IMR-90 (cell line): ENCODE results near the gene BBS7. TPM values are rescaled to one million over a fixed set of nuclear protein-coding genes. Genes with fewer than 3 reads are reported as not detected.

Experiments
- ATAC-seq: fragments of 200-7000 bp; cut with Tn5 transposase; 2 replicates; pipeline ENCODE4 v1.9.1; 2020; ENCODE audit warnings: low read depth, mild to moderate bottlenecking, moderate library complexity
- BruUV-seq: library from RNA; stranded (reverse); fragments of 400-500 nt; replicated peaks from 2 replicates; lab custom pipeline; 2021; lab: Mats Ljungman, UMichigan
- CTCF ChIA-PET: fragments of 300-600 bp; formaldehyde crosslinking; extraction: SDS; loops from one replicate; lab custom pipeline; 2021; ENCODE audit warnings: antibody characterized with exemption; lab: Yijun Ruan, JAX
- POLR2A ChIA-PET: fragments of 300-600 bp; sonication (Branson Sonifier 250); formaldehyde crosslinking; loops from one replicate; lab custom pipeline; 2022; ENCODE audit warnings: antibody characterized with exemption; ENCODE audit not compliant: unreplicated experiment; lab: Charles Lee
- DNase-seq: peaks from one replicate; pipeline ENCODE4 v3.0.0; 2013
- H2AFZ ChIP-seq: replicated peaks from 2 replicates; pipeline ENCODE3; 2013; ENCODE audit warnings: low read length, mild to moderate bottlenecking; ENCODE audit not compliant: poor library complexity
- H2AK5ac ChIP-seq: 2 replicates; pipeline ENCODE4 v1.6.1; 2013; ENCODE audit warnings: low read depth, low read length, inconsistent platforms
- H2AK9ac ChIP-seq: replicated peaks from 2 replicates; pipeline ENCODE3; 2013; ENCODE audit warnings: mild to moderate bottlenecking, low read depth, low read length, moderate library complexity; ENCODE audit not compliant: poor library complexity
- H2BK120ac ChIP-seq: 2 replicates; pipeline ENCODE4 v1.6.1; 2013; ENCODE audit warnings: low read depth, low read length, inconsistent platforms
- H2BK15ac ChIP-seq: 3 replicates; pipeline ENCODE4 v1.6.1; 2013; ENCODE audit warnings: low read depth, low read length, inconsistent platforms
- H2BK20ac ChIP-seq: 2 replicates; pipeline ENCODE4 v1.6.1; 2013; ENCODE audit warnings: low read depth, mild to moderate bottlenecking, inconsistent platforms, low read length, moderate library complexity
- H2BK5ac ChIP-seq: 2 replicates; pipeline ENCODE4 v1.6.1; 2013; ENCODE audit warnings: mild to moderate bottlenecking, low read depth, low read length, inconsistent platforms; ENCODE audit not compliant: poor library complexity, severe bottlenecking
- H3K14ac ChIP-seq: replicated peaks from 2 replicates; pipeline ENCODE4 v1.6.1; 2013; ENCODE audit warnings: low read depth, low read length, inconsistent platforms
- H3K18ac ChIP-seq: 2 replicates; pipeline ENCODE4 v1.6.1; 2013; ENCODE audit warnings: low read depth, low read length, control low read depth
- H3K23ac ChIP-seq: 2 replicates; pipeline ENCODE4 v1.6.1; 2013; ENCODE audit warnings: low read depth, low read length, inconsistent platforms
- H3K27ac ChIP-seq: 2 replicates; pipeline ENCODE4 v1.5.1; 2013; ENCODE audit warnings: mild to moderate bottlenecking, control low read depth, low read length; ENCODE audit not compliant: insufficient read depth
- H3K27me3 ChIP-seq: 2 replicates; pipeline ENCODE4 v1.6.1; 2013; ENCODE audit warnings: low read length; ENCODE audit not compliant: control insufficient read depth, insufficient read depth
- H3K36me3 ChIP-seq: 2 replicates; pipeline ENCODE4 v1.6.1; 2013; ENCODE audit warnings: low read length, mixed read lengths; ENCODE audit not compliant: control insufficient read depth, insufficient read depth
- H3K4ac ChIP-seq: 2 replicates; pipeline ENCODE4 v1.6.1; 2013; ENCODE audit warnings: low read depth, low read length, inconsistent platforms
- H3K4me1 ChIP-seq: 2 replicates; pipeline ENCODE4 v1.6.1; 2013; ENCODE audit warnings: low read length, mixed read lengths; ENCODE audit not compliant: control insufficient read depth, insufficient read depth
- H3K4me2 ChIP-seq: 2 replicates; pipeline ENCODE4 v1.6.1; 2013; ENCODE audit warnings: low read depth, mild to moderate bottlenecking, control low read depth, low read length, moderate library complexity
- H3K4me3 ChIP-seq: 2 replicates; pipeline ENCODE4 v1.5.1; 2013; ENCODE audit warnings: low read depth, mild to moderate bottlenecking, control low read depth, low read length, moderate library complexity; ENCODE audit not compliant: insufficient read depth
- H3K56ac ChIP-seq: 2 replicates; pipeline ENCODE4 v1.6.1; 2013; ENCODE audit warnings: low read length, inconsistent platforms; ENCODE audit not compliant: insufficient read depth; ENCODE audit errors: extremely low read depth
- H3K79me1 ChIP-seq, 2 experiments: 2 replicates each; pipeline ENCODE4 v1.6.1; 2013; ENCODE audit warnings: low read length in 2 of 2, inconsistent platforms in 1 of 2, low read depth in 1 of 2
- H3K9ac ChIP-seq: 2 replicates; pipeline ENCODE4 v1.6.1; 2013; ENCODE audit warnings: low read depth, low read length, control low read depth
- H3K9me1 ChIP-seq: 2 replicates; pipeline ENCODE4 v1.6.1; 2013; ENCODE audit warnings: low read length, inconsistent platforms; ENCODE audit not compliant: insufficient read depth
- H3K9me3 ChIP-seq: 2 replicates; pipeline ENCODE4 v1.6.1; 2013; ENCODE audit warnings: low read length; ENCODE audit not compliant: control insufficient read depth, insufficient read depth
- H4K20me1 ChIP-seq: 2 replicates; pipeline ENCODE4 v1.6.1; 2013; ENCODE audit warnings: low read length, inconsistent platforms; ENCODE audit not compliant: insufficient read depth
- H4K5ac ChIP-seq: 2 replicates; pipeline ENCODE4 v1.6.1; 2013; ENCODE audit warnings: mild to moderate bottlenecking, low read depth, low read length, control low read depth
- H4K8ac ChIP-seq, 2 experiments: 2 replicates each; pipeline ENCODE4 v1.6.1; 2013; ENCODE audit warnings: low read depth in 2 of 2, low read length in 2 of 2, control low read depth in 1 of 2, inconsistent platforms in 1 of 2
- H4K91ac ChIP-seq: 2 replicates; pipeline ENCODE4 v1.6.1; 2013; ENCODE audit warnings: low read depth, low read length, inconsistent platforms; ENCODE audit not compliant: insufficient read depth
- MAZ ChIP-seq: IDR thresholded peaks from 2 replicates; pipeline ENCODE4 v1.6.1; 2012; ENCODE audit warnings: low read depth, mild to moderate bottlenecking, low read length, improper control_type of control experiment, moderate library complexity, borderline replicate concordance
- MXI1 ChIP-seq: IDR thresholded peaks from 2 replicates; pipeline ENCODE4 v1.6.1; 2012; ENCODE audit warnings: low read depth, mild to moderate bottlenecking, low read length, moderate library complexity, borderline replicate concordance
- RAD21 ChIP-seq: IDR thresholded peaks from 2 replicates; pipeline ENCODE4 v1.6.1; 2012; ENCODE audit warnings: low read length, improper control_type of control experiment
- WGBS, 2 experiments: methylation state at CpG; one replicate each; pipeline versions ENCODE4 v1.1.5 to v1.1.7; 2013; ENCODE audit warnings: missing lambda C conversion rate in 2 of 2; ENCODE audit not compliant: insufficient read length in 1 of 2; ENCODE audit errors: extremely low coverage in 2 of 2; 5-methylcytosine and 5-hydroxymethylcytosine counted together
- dilution Hi-C: fragments of 300-500 bp; cut with HindIII; formaldehyde crosslinking; loops from one replicate; pipeline ENCODE4 v1.14.3; 2018; ENCODE audit warnings: low sequenced_read_pairs; ENCODE audit not compliant: unreplicated experiment
- in situ Hi-C: fragments of 300-500 bp; cut with MboI; formaldehyde crosslinking; loops from 3 replicates; pipeline ENCODE4 v1.14.3; 2019; ENCODE audit warnings: low sequenced_read_pairs, inconsistent platforms, mixed read lengths
- intact Hi-C: fragments of 100-400 bp; cut with micrococcal nuclease; formaldehyde crosslinking; loops from 2 replicates; pipeline ENCODE4 v1.10.0; 2022
- polyA plus RNA-seq, 3 experiments: library from polyadenylated mRNA; depleted of rRNA; stranded (reverse); fragments of >200 nt; gene quantifications; 2 replicates each; pipeline ENCODE4 v1.2.3, GENCODE V29; 2012; ENCODE audit warnings: low replicate concordance in 1 of 3
- total RNA-seq: library from RNA; depleted of rRNA; stranded (reverse); fragments of >200 nt; gene quantifications from 2 replicates; pipeline ENCODE4 v1.2.3, GENCODE V29; 2012
- TF ChIP-seq, protein P1 (sequence below): fragments of 150-350 bp; IDR thresholded peaks from 2 replicates; pipeline ENCODE4 v1.6.1; 2017; ENCODE audit warnings: mild to moderate bottlenecking, antibody characterized with exemption, low read length, low read depth

BBS7 gene
- total and polyA plus RNA-seq, 2 of the 4 experiments (the other 2 are of a cell fraction) = 23.0 to 32.3 TPM

DNA sequence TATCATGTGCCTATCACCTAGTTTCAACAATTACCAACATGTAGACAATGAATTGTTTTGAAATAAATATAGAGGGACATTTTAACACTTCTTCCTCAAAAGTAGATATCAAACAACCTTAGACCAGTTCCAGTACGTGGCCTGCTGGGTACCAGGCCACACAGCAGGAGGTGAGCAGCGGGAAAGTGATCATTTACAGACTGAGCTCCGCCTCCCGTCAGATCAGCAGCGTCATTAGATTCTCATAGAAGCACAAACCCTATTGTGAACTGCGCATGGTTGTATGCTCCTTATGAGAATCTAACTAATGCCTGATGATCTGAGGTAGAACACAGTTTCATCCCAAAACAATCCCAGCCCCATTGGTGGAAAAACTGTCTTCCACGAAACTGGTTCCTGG is 6.5 kb downstream of the BBS7 start:
- H3K9me1 ChIP-seq = no peaks in the 10 kb centered on the region; the same call in 1 of the 2 replicates
- no peak overlapping the region for H3K4me3 ChIP-seq
- no peaks in the 10 kb centered on the region for H3K4me1 ChIP-seq
- no peak overlapping the region for H4K5ac ChIP-seq
- peaks cover 9% of the 10 kb centered on the region; the same call in 1 of the 2 replicates for H3K36me3 ChIP-seq
- TF ChIP-seq RAD21 = no peak
- no peak for TF ChIP-seq MAZ
- no peak for TF ChIP-seq MXI1
- TF ChIP-seq, protein P1, sequence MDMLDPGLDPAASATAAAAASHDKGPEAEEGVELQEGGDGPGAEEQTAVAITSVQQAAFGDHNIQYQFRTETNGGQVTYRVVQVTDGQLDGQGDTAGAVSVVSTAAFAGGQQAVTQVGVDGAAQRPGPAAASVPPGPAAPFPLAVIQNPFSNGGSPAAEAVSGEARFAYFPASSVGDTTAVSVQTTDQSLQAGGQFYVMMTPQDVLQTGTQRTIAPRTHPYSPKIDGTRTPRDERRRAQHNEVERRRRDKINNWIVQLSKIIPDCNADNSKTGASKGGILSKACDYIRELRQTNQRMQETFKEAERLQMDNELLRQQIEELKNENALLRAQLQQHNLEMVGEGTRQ = no peak
- no peak overlapping the region for H3K27ac ChIP-seq
- H4K91ac ChIP-seq = no peak overlapping the region
- no peak overlapping the region for H2BK20ac ChIP-seq
- POLR2A ChIA-PET = no interaction called here
- H3K4me2 ChIP-seq = no peak overlapping the region
- no TSS peak for BruUV-seq
- H2BK5ac ChIP-seq = no peak overlapping the region
- no peak overlapping the region for H2BK120ac ChIP-seq
- no peak overlapping the region for H3K23ac ChIP-seq
- no peak overlapping the region for H4K8ac ChIP-seq
- CTCF ChIA-PET = no interaction called here
- no peak for ATAC-seq
- no peaks in the 10 kb centered on the region for H3K9me3 ChIP-seq
- H3K14ac ChIP-seq = no peak overlapping the region
- H3K4ac ChIP-seq = no peak overlapping the region
- WGBS, 2 experiments = 80% methylated on average over 4 of the region's 7 CpGs; no CpG with 5 or more reads in 1 of the 2 experiments
- no peak overlapping the region for H2AK5ac ChIP-seq
- H2AK9ac ChIP-seq = no peak overlapping the region
- H3K79me1 ChIP-seq = peaks cover 6 to 15% of the 10 kb centered on the region in 2 experiments
- no peak overlapping the region for H3K9ac ChIP-seq
- no peak overlapping the region for H2BK15ac ChIP-seq
- no peak overlapping the region for H3K56ac ChIP-seq
- DNase-seq = no peak
- dilution Hi-C loops = no loop called here
- intact Hi-C loops = no loop called here
- H3K18ac ChIP-seq = no peak overlapping the region
- no peak overlapping the region for H2AFZ ChIP-seq
- no peaks in the 10 kb centered on the region for H4K20me1 ChIP-seq
- no peaks in the 10 kb centered on the region for H3K27me3 ChIP-seq
- in situ Hi-C loops = no loop called here
